Vagina (tissue), 2 donors: Measurements from ENCODE around the gene PHOSPHO2. TPM values are rescaled to one million over a fixed set of nuclear protein-coding genes. Genes with fewer than 3 reads are reported as not detected.

Experiments used
- DNase-seq, 2 donors: peaks; one replicate each; pipeline ENCODE4 v3.0.0-alpha.2; 2017; ENCODE audit errors: extremely low spot score in 2 of 2
- H3K27ac ChIP-seq: fragments of 200-600 bp; sonication (generic); one replicate; pipeline ENCODE4 v1.5.1; 2019
- H3K27me3 ChIP-seq: fragments of 200-600 bp; sonication (generic); one replicate; pipeline ENCODE4 v1.5.1; 2019
- H3K36me3 ChIP-seq, 2 donors: fragments of 200-600 bp; sonication (generic); one replicate each; pipeline ENCODE4 v1.5.1; 2017 to 2019
- H3K4me1 ChIP-seq: fragments of 200-600 bp; sonication (generic); one replicate; pipeline ENCODE4 v1.5.1; 2019
- H3K4me3 ChIP-seq, 2 donors: fragments of 200-600 bp; sonication (generic); 1 replicate in 1 of 2; 2 replicates in 1 of 2; pipeline ENCODE4 v1.5.1; 2016 to 2019
- H3K9me3 ChIP-seq: fragments of 200-600 bp; sonication (generic); one replicate; pipeline ENCODE4 v1.5.1; 2019
- POLR2A ChIP-seq, 2 donors: fragments of 450-650 bp; IDR thresholded peaks; one replicate each; pipeline ENCODE4 v1.6.1; 2017; ENCODE audit warnings: antibody characterized with exemption in 2 of 2, mild to moderate bottlenecking in 2 of 2, moderate library complexity in 2 of 2
- POLR2AphosphoS5 ChIP-seq, 2 donors: sonication (generic); formaldehyde crosslinking; IDR thresholded peaks; one replicate each; pipeline ENCODE4 v1.9.0; 2017; ENCODE audit warnings: antibody characterized with exemption in 2 of 2, mild to moderate bottlenecking in 2 of 2, low read depth in 1 of 2; ENCODE audit not compliant: insufficient read depth in 1 of 2
- intact Hi-C: fragments of 100-400 bp; cut with DNase I; formaldehyde crosslinking; loops from one replicate; pipeline ENCODE4 v1.15.1; 2023
- total RNA-seq: library from RNA; depleted of rRNA; stranded (reverse); fragments of >200 nt; gene quantifications from one replicate; pipeline ENCODE4 v1.2.3, GENCODE V29; 2016
- TF ChIP-seq, protein P1 (sequence below), 3 experiments: fragments of 450-650 bp in 2 of 3; fragments of 200-600 bp in 1 of 3; sonication (generic) in 1 of 3; IDR thresholded peaks; one replicate each; pipeline ENCODE4 v1.5.1; 2017 to 2019; ENCODE audit warnings: antibody characterized with exemption in 3 of 3, mild to moderate bottlenecking in 2 of 3, moderate library complexity in 2 of 3

Gene PHOSPHO2
- total RNA-seq, 1 donor from 2014 or later, result 4.7 TPM

GRCh38 chr2:169721016-169721415, 26.7 kb downstream of the PHOSPHO2 start:
- intact Hi-C loops, result no loop called here
- no peak overlapping the region for H3K27ac ChIP-seq
- peaks cover 10% of the 10 kb centered on the region for H3K4me1 ChIP-seq
- no peaks in the 10 kb centered on the region for H3K9me3 ChIP-seq
- no peak overlapping the region for H3K4me3 ChIP-seq
- no peaks in the 10 kb centered on the region for H3K27me3 ChIP-seq
- no peaks in the 10 kb centered on the region for H3K36me3 ChIP-seq
- TF ChIP-seq, protein P1, sequence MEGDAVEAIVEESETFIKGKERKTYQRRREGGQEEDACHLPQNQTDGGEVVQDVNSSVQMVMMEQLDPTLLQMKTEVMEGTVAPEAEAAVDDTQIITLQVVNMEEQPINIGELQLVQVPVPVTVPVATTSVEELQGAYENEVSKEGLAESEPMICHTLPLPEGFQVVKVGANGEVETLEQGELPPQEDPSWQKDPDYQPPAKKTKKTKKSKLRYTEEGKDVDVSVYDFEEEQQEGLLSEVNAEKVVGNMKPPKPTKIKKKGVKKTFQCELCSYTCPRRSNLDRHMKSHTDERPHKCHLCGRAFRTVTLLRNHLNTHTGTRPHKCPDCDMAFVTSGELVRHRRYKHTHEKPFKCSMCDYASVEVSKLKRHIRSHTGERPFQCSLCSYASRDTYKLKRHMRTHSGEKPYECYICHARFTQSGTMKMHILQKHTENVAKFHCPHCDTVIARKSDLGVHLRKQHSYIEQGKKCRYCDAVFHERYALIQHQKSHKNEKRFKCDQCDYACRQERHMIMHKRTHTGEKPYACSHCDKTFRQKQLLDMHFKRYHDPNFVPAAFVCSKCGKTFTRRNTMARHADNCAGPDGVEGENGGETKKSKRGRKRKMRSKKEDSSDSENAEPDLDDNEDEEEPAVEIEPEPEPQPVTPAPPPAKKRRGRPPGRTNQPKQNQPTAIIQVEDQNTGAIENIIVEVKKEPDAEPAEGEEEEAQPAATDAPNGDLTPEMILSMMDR (IDR thresholded peaks at IDR 0.05), result no peak
- TF ChIP-seq POLR2AphosphoS5 (IDR thresholded peaks at IDR 0.05; ENCODE audit: insufficient read depth in 1 of 2, low read depth in 1 of 2) (no peak), POLR2A (IDR thresholded peaks at IDR 0.05) (no peak)
- DNase-seq, result no peak

GRCh38 chr2:169727065-169727464, 32.8 kb downstream of the PHOSPHO2 start:
- Histone ChIP-seq H3K9me3 (no peaks in the 10 kb centered on the region), H3K27ac (no peak overlapping the region), H3K27me3 (no peaks in the 10 kb centered on the region), H3K4me1 (no peaks in the 10 kb centered on the region), H3K4me3 (no peak overlapping the region), H3K36me3 (no peaks in the 10 kb centered on the region)
- DNase-seq, result no peak
- intact Hi-C loops, result no loop called here
- TF ChIP-seq, protein P1 (IDR thresholded peaks at IDR 0.05), result no peak

DNA sequence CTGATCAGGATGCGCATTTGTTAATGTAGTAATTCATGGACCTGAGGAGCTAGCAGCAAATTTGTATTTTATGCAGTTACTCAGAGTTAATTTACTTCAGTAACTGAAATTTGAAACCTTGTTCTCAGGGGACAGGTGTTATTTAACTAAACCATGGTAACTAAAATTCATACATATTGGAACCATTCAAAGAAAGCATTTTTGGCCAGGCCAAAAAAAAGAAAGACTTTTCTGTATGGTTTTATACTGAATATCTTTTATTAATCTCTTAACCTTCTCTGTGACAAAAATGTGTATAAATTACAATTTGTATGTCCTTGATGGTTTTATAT, 35.0 kb downstream of the PHOSPHO2 start:
- intact Hi-C loops, result no loop called here
- Histone ChIP-seq H3K4me1 (no peaks in the 10 kb centered on the region), H3K36me3 (no peaks in the 10 kb centered on the region), H3K27ac (no peak overlapping the region), H3K9me3 (no peaks in the 10 kb centered on the region), H3K4me3 (no peak overlapping the region), H3K27me3 (no peaks in the 10 kb centered on the region)
- DNase-seq, result no peak
- TF ChIP-seq POLR2AphosphoS5 (IDR thresholded peaks at IDR 0.05; ENCODE audit: insufficient read depth in 1 of 2, low read depth in 1 of 2) (no peak), POLR2A (IDR thresholded peaks at IDR 0.05) (no peak)
- TF ChIP-seq, protein P1 (IDR thresholded peaks at IDR 0.05), result no peak

DNA sequence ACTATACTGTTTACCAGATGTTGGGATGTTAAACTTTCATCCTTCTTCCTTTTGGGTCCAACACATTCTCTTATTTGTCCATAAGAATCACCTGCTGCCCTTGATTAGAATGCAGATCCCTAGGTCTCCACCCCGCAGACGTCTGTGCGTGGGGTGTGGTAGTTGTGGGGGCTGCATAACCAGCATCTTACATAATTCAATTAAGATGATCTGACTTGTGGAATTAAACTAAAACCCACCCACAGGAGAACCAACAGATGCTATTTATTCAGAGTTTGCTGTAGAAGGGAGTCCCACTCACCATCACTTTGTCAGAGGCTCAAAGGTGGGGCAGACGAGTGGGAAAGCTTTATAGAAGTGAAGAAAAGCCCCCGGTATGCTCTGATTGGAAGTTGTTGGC, 37.8 kb downstream of the PHOSPHO2 start:
- H3K4me3 ChIP-seq, result no peak overlapping the region
- no peaks in the 10 kb centered on the region for H3K27me3 ChIP-seq
- TF ChIP-seq POLR2A (IDR thresholded peaks at IDR 0.05), result no peak
- TF ChIP-seq, protein P1 (IDR thresholded peaks at IDR 0.05), result no peak
- TF ChIP-seq POLR2AphosphoS5 (IDR thresholded peaks at IDR 0.05; ENCODE audit: insufficient read depth in 1 of 2, low read depth in 1 of 2), result no peak
- DNase-seq, result no peak
- H3K9me3 ChIP-seq, result no peaks in the 10 kb centered on the region
- intact Hi-C loops, result no loop called here
- no peak overlapping the region for H3K27ac ChIP-seq
- peaks cover 15% of the 10 kb centered on the region for H3K4me1 ChIP-seq
- no peaks in the 10 kb centered on the region for H3K36me3 ChIP-seq

DNA sequence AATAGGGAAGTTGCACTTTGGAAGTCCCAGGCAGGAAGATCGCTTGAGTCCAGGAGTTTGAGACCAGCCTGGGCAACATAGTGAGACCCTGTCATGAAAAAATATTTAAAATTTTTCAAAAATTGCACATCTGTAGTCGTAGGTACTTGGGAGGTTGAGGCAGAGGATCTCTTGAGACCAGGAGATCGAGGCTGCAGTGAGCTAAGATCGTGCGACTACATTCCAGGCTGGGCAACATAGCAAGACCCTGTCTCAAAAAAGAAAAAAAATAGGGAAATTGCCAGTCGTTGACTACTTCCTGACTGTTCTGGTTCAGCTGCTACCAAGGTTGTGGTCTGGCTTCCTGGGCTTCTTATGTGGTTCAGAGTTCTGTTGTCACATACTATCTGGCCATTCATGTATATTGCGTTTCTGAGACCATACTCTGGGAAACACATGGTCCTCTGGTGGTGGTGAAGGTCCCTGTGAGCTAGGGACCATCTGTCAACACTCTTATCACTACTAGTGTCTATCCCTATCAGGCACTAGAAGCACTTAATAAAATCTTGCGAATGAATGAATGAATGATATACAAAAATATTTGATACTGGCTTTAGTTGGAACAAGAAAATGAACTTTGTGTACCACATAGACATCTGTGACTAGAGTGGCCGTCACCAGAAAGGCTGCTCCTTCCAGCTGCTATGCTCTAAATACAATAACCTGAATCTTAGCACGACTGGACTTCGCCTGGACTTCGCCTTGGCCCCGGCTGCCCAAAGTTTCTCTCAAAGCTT, 38.5 kb downstream of the PHOSPHO2 start:
- intact Hi-C loops, result no loop called here
- Histone ChIP-seq H3K36me3 (no peaks in the 10 kb centered on the region), H3K4me3 (peak overlapping the region; percentile 58 to 73), H3K4me1 (peaks cover 15% of the 10 kb centered on the region), H3K27ac (peak overlapping the region; percentile 37), H3K9me3 (no peaks in the 10 kb centered on the region), H3K27me3 (no peaks in the 10 kb centered on the region)
- no peak for DNase-seq
- TF ChIP-seq POLR2A (IDR thresholded peaks at IDR 0.05) (no peak), POLR2AphosphoS5 (IDR thresholded peaks at IDR 0.05; ENCODE audit: insufficient read depth in 1 of 2, low read depth in 1 of 2) (no peak)
- TF ChIP-seq, protein P1 (IDR thresholded peaks at IDR 0.05), result no peak
